HepG2 (cell line): ENCODE measurements around the gene PGA5. TPM values are rescaled to one million over a fixed set of nuclear protein-coding genes. Genes with fewer than 3 reads are reported as not detected.
"Not testable (repeated sequence)": the region's sequence is repeated elsewhere in the genome, so short reads cannot be mapped to it uniquely, and the experiment has no call there.

Experiments
- ATAC-seq: fragments of 200-7000 bp; cut with Tn5 transposase; 3 replicates; pipeline ENCODE4 v1.9.1; 2020; ENCODE audit warnings: mild to moderate bottlenecking, moderate library complexity
- BruUV-seq: library from RNA; stranded (reverse); fragments of 400-500 nt; replicated peaks from 2 replicates; lab custom pipeline; 2021; lab: Mats Ljungman, UMichigan
- CTCF ChIA-PET: fragments of 300-600 bp; formaldehyde crosslinking; extraction: SDS; loops from one replicate; lab custom pipeline; 2021; ENCODE audit warnings: low total read pairs, inconsistent platforms, low intra/inter-chr PET ratio; lab: Yijun Ruan, JAX
- POLR2A ChIA-PET: fragments of 350-600 bp; sonication (Branson Sonifier 250); formaldehyde crosslinking; loops from one replicate; lab custom pipeline; 2020; ENCODE audit warnings: antibody characterized with exemption, inconsistent platforms; lab: Yijun Ruan, JAX
- DNase-seq: peaks from one replicate; pipeline ENCODE4 v3.0.0-alpha.2; 2015; ENCODE audit warnings: low spot score
- FAIRE-seq: peaks from 3 replicates; lab custom pipeline; 2011; peaks lifted over from hg19 to GRCh38; lab: Jason Lieb, UNC
- H2AFZ ChIP-seq: one replicate; pipeline ENCODE4 v1.6.1; 2011; ENCODE audit warnings: low read length, inconsistent platforms
- H3K27ac ChIP-seq: fragments of 300-600 bp; 3 replicates; pipeline ENCODE4 v1.8.0; 2011; ENCODE audit warnings: mixed run types, mild to moderate bottlenecking, mixed read lengths, low read length, inconsistent platforms; ENCODE audit not compliant: insufficient read depth; ENCODE audit errors: extremely low read length
- H3K27me3 ChIP-seq, 2 experiments: fragments of 200-600 bp in 1 of 2; 2 replicates in 1 of 2; 3 replicates in 1 of 2; pipeline versions ENCODE4 v1.6.0 to v1.8.0; 2011; ENCODE audit warnings: low read length in 2 of 2, mild to moderate bottlenecking in 2 of 2, moderate library complexity in 2 of 2, inconsistent platforms in 1 of 2; ENCODE audit not compliant: insufficient read depth in 2 of 2, control insufficient read depth in 1 of 2
- H3K36me3 ChIP-seq, 2 experiments: fragments of 200-600 bp in 1 of 2; replicated peaks in 1 of 2; 2 replicates in 1 of 2; 3 replicates in 1 of 2; pipeline versions ENCODE4 v1.5.1 to v1.8.0; 2011; ENCODE audit warnings: low read length in 2 of 2, inconsistent platforms in 1 of 2; ENCODE audit not compliant: insufficient read depth in 2 of 2, control insufficient read depth in 1 of 2
- H3K4me1 ChIP-seq: 2 replicates; pipeline ENCODE4 v1.5.1; 2012; ENCODE audit warnings: low read length, inconsistent platforms; ENCODE audit not compliant: insufficient read depth
- H3K4me2 ChIP-seq: 2 replicates; pipeline ENCODE4 v1.6.0; 2011; ENCODE audit warnings: low read depth, low read length, inconsistent platforms
- H3K4me3 ChIP-seq, 3 experiments: fragments of 200-600 bp in 1 of 3; sonication (generic), shearing (Covaris generic) in 1 of 3; replicated peaks in 1 of 3; 2 replicates each; pipeline ENCODE4 v1.5.1; 2011 to 2016; ENCODE audit warnings: low read length in 3 of 3, inconsistent platforms in 2 of 3, low read depth in 2 of 3, mild to moderate bottlenecking in 2 of 3, control low read depth in 1 of 3, mixed read lengths in 1 of 3; ENCODE audit not compliant: insufficient read depth in 1 of 3
- H3K79me2 ChIP-seq: one replicate; pipeline ENCODE4 v1.6.1; 2011; ENCODE audit warnings: low read length, inconsistent platforms; ENCODE audit not compliant: insufficient read depth
- H3K9ac ChIP-seq: 2 replicates; pipeline ENCODE4 v1.6.0; 2011; ENCODE audit warnings: mild to moderate bottlenecking, low read depth, low read length, inconsistent platforms; ENCODE audit not compliant: insufficient read depth
- H3K9me3 ChIP-seq: 2 replicates; pipeline ENCODE4 v1.5.1; 2012; ENCODE audit warnings: mild to moderate bottlenecking, low read length
- H4K20me1 ChIP-seq: 2 replicates; pipeline ENCODE4 v1.6.0; 2011; ENCODE audit warnings: inconsistent platforms, mild to moderate bottlenecking, low read length, moderate library complexity; ENCODE audit not compliant: insufficient read depth
- WGBS: methylation state at CpG from one replicate; pipeline ENCODE4 v1.1.6; 2017; ENCODE audit warnings: low lambda C conversion rate; 5-methylcytosine and 5-hydroxymethylcytosine counted together
- in situ Hi-C: cut with HindIII; loops from 2 replicates; pipeline ENCODE4 v1.10.0; 2017; ENCODE audit warnings: low pct_unique_long_range_greater_than_20kb; ENCODE audit not compliant: extremely low pct_ligation_motif_present
- intact Hi-C: fragments of 100-400 bp; cut with micrococcal nuclease; formaldehyde crosslinking; loops from one replicate; pipeline ENCODE4 v1.10.0; 2022; ENCODE audit not compliant: unreplicated experiment
- polyA plus RNA-seq, 8 experiments: library from polyadenylated mRNA; depleted of rRNA in 3 of 8; stranded (reverse) in 7 of 8; unstranded in 1 of 8; fragments of >200 nt; fragmentation: Illumina TruSeq in 4 of 8; extraction: Trizol in 4 of 8; gene quantifications; 2 replicates each; pipeline versions ENCODE4 v1.2.1 to v1.2.3, GENCODE V29; 2011 to 2016; ENCODE audit warnings: low read depth in 4 of 8, missing spikeins in 1 of 8, mixed read lengths in 1 of 8; ENCODE audit not compliant: insufficient read depth in 1 of 8
- total RNA-seq, 5 experiments: library from RNA; depleted of rRNA; stranded (reverse); fragments of >200 nt; fragmentation: Illumina TruSeq; extraction: Trizol; gene quantifications; 2 replicates each; pipeline ENCODE4 v1.2.3, GENCODE V29; 2016; ENCODE audit warnings: low read depth in 1 of 5

The PGA5 gene
- total and polyA plus RNA-seq, 2 of the 13 experiments (the other 11 are each of a cell fraction or from before 2014, with no cell fraction given) = not detected

- not testable (repeated sequence) for BruUV-seq, H3K4me3 ChIP-seq, ATAC-seq
Measured at GRCh38 chr11:61231033-61231432, 9.9 kb upstream of the PGA5 start.

GRCh38 chr11:61231585-61231984 lies 9.4 kb upstream of the PGA5 start:
- no CpG with 5 or more reads among the region's 5 CpGs for WGBS
- intact Hi-C loops, H3K79me2 ChIP-seq, H3K9me3 ChIP-seq, BruUV-seq, CTCF ChIA-PET, H3K9ac ChIP-seq, DNase-seq, H2AFZ ChIP-seq, H3K4me1 ChIP-seq, POLR2A ChIA-PET, ATAC-seq, FAIRE-seq, H3K4me3 ChIP-seq, in situ Hi-C loops, H3K27ac ChIP-seq, H3K4me2 ChIP-seq, H3K27me3 ChIP-seq, H3K36me3 ChIP-seq, H4K20me1 ChIP-seq: not testable (repeated sequence)

More at GRCh38 chr11:61231033-61231432, 9.9 kb upstream of the PGA5 start:
- H2AFZ ChIP-seq, H3K4me1 ChIP-seq, H4K20me1 ChIP-seq, POLR2A ChIA-PET, CTCF ChIA-PET, intact Hi-C loops, FAIRE-seq, H3K36me3 ChIP-seq, H3K9ac ChIP-seq, H3K79me2 ChIP-seq, H3K4me2 ChIP-seq, H3K27ac ChIP-seq, H3K27me3 ChIP-seq, DNase-seq, H3K9me3 ChIP-seq, in situ Hi-C loops: not testable (repeated sequence)
- no CpG with 5 or more reads among the region's 15 CpGs for WGBS

GRCh38 chr11:61232548-61233145 lies 8.3 kb upstream of the PGA5 start:
- H3K79me2 ChIP-seq, in situ Hi-C loops, BruUV-seq, intact Hi-C loops, ATAC-seq, FAIRE-seq, H3K4me2 ChIP-seq, H4K20me1 ChIP-seq, POLR2A ChIA-PET, H3K4me3 ChIP-seq, H3K4me1 ChIP-seq, CTCF ChIA-PET, H3K27ac ChIP-seq, H3K27me3 ChIP-seq, H3K36me3 ChIP-seq, H3K9me3 ChIP-seq, H2AFZ ChIP-seq, DNase-seq, H3K9ac ChIP-seq: not testable (repeated sequence)
- no CpG with 5 or more reads among the region's 3 CpGs for WGBS

GRCh38 chr11:61237130-61237529 lies 3.8 kb upstream of the PGA5 start:
- H4K20me1 ChIP-seq, H3K9ac ChIP-seq, H3K4me3 ChIP-seq, CTCF ChIA-PET, H3K4me1 ChIP-seq, intact Hi-C loops, H3K9me3 ChIP-seq, H3K27ac ChIP-seq, FAIRE-seq, H3K27me3 ChIP-seq, H3K79me2 ChIP-seq, H3K4me2 ChIP-seq, POLR2A ChIA-PET, H2AFZ ChIP-seq, ATAC-seq, in situ Hi-C loops, H3K36me3 ChIP-seq, BruUV-seq, DNase-seq: not testable (repeated sequence)
- no CpG with 5 or more reads among the region's 4 CpGs for WGBS
